NCI-H345 treated with DMSO at 0.1 percent for 48 hours (cell line): ENCODE results near the gene THAP12.
A peak's percentile ranks its signal among the peaks of the same experiment; 100 is the strongest.

Experiments
- DNase-seq: peaks from one replicate; lab custom pipeline; 2025; ENCODE audit not compliant: unreplicated experiment; lab: John Stamatoyannopoulos, UW

THAP12 gene

GRCh38 chr11:76380159-76380976, 564 bp downstream of the THAP12 start:
- no peak for DNase-seq

- DNase-seq, result no peak
Observed at GRCh38 chr11:76379807-76380158, 1.1 kb downstream of the THAP12 start.

DNA sequence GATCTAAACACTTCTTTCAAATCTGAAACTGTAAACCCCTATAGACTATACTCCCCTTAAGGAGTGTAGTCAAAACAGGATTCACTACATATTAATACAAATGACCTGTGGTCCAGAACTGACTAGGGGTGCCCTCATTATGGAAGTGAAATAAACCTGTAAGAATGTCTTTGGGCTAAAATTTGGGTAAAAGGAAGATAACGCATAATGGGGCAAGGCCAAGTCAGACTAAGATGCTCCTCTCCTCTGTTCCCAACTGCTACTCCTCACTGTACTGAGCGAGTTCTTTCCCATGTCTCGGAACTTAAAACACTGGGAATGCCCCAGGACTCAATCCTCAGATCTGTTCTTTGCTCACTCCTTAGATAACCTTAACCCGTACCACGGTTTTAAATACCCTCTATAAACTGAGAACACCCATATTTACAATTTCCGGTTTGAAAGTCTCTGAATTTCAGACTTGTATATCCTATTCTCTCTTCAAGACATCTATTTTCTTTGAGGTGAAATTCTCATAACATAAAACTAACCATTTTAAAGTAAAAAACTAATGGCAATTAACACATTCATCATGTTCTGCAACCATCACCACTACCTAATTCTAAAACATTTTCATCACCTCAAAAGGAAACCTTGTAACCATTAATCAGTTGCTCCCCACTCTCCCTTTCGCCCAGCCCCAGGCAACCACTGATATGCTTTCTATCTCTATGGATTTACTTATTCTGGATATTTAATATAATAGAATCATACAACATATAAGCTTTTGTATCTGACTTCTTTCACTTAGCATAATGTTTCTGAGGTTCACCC, 4.0 kb downstream of the THAP12 start:
- no peak for DNase-seq

DNA sequence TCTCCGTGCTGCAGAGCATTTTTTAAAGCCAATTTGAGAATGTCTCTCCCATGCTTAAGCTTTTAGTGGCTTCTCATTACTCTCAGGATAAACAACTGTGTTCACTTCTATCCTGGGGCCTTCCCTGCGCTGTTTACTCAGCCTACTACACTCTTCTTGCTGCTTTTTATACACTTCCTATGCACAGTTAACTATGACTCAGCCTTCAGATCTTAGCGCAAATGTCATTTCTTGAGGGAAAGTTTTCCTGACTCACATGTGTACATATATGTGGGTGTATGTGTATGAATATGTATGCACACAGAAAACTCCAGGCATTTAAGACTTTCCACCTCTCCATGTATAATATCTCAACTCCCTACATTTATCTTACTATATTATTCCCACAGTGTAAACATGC, 9.8 kb downstream of the THAP12 start:
- DNase-seq, result peak; percentile 23

- DNase-seq, result no peak
Observed at GRCh38 chr11:76369406-76369805, 11.5 kb downstream of the THAP12 start.

GRCh38 chr11:76368490-76368889, 12.4 kb downstream of the THAP12 start:
- no peak for DNase-seq

GRCh38 chr11:76365038-76365679, 15.8 kb downstream of the THAP12 start:
- no peak for DNase-seq

DNA sequence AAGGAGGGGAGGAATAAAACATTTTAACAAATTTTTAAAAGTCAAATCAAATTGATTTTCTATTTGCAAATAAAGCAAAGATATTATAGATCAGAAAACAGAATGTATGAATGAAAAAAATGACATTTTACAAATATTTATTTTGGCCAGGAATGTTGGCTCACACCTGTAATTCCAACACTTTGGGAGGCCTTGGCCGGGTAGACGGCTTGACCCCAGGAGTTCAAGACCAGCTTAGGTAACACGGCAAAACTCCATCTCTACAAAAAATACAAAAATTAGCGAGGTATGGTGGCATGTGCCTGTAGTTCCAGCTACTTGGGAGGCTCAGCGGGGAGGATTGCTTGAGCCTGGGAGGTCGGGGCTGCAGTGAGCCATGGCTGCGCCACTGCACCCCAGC, 18.2 kb downstream of the THAP12 start:
- no peak for DNase-seq

- DNase-seq, result no peak
Observed at GRCh38 chr11:76361776-76362175, 19.2 kb downstream of the THAP12 start.

GRCh38 chr11:76361374-76361773, 19.6 kb downstream of the THAP12 start:
- no peak for DNase-seq

DNA sequence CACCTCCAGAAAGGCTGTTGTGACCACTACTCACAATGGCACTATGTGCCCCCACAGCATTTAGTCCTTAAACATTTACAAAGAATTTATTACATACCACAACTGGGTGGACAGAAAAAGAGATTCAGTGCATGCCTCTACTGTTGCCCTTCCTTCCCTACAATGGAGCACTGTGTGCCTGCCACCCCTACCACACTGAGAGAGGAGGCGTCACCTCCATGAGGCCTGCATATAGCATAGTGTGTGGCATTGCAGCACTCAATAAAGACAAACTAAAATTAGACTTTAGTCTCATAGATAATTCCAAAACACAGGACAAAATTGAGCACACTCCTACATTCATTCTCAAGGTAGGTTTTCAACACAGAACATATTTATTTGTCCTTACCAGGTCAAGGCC, 25.8 kb downstream of the THAP12 start:
- DNase-seq, result no peak

DNA sequence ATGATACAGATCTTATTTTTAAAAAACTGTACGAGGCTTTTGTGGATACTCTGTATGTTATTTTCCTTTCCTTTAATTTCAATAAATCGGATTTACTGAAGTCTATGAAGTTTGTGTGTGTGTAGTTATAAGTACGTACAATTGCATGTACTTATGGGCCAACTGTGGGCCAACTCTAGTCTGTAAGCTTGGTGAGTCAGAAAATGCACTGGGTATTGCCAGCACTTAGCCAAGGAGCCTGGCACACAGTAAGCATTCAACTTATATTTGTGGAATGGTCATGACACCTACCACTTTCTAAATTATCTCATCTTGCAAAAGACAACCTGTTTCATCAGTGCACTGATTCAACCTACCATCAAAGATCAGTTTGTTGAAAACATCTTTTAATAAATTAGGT, 32.6 kb downstream of the THAP12 start:
- DNase-seq, result no peak

- DNase-seq, result no peak
Observed at GRCh38 chr11:76347466-76347865, 33.5 kb downstream of the THAP12 start.

GRCh38 chr11:76339221-76339620, 41.7 kb downstream of the THAP12 start:
- no peak for DNase-seq

DNA sequence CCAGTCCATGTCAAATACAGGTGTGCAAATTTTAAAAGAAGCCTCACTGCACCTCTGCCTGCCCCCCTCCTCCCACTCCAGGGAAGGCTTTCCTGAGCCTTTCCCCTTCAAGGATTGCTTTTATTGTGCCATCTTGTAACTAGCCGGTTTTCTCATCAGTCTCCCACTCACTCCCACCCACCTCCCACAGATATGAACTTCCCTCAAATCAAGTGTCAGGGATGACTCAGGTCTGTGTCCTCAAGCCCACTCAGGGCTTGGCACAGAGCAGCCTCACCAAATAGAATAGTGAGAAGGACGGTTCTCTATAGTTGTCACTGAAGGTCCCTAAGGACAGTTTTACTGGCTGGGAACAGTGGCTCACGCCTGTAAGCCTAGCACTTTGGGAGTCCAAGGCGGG, 43.0 kb downstream of the THAP12 start:
- DNase-seq, result no peak

DNA sequence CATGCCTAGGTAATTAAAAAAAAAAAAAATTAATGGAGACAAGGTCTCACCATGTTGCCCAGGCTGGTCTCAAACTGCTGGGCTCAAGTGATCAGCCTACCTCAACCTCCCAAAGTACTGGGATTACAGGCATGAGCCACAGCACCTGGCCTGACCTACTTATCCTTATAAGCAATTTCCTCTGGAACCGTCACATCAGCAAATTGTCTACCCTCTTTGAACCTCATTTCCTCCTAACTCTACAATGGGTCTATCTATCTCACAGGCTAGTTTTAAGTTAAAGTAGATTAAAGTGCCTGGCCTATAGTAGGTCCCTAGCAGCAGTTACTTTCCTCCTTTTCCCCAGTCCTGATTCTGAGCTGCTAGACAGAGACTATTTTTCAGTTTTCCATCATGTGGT, 43.5 kb downstream of the THAP12 start:
- no peak for DNase-seq

GRCh38 chr11:76336597-76336996, 44.3 kb downstream of the THAP12 start:
- DNase-seq, result no peak

GRCh38 chr11:76335842-76336241, 45.1 kb downstream of the THAP12 start:
- no peak for DNase-seq

- DNase-seq, result no peak
Observed at GRCh38 chr11:76334826-76335389, 46.0 kb downstream of the THAP12 start.

DNA sequence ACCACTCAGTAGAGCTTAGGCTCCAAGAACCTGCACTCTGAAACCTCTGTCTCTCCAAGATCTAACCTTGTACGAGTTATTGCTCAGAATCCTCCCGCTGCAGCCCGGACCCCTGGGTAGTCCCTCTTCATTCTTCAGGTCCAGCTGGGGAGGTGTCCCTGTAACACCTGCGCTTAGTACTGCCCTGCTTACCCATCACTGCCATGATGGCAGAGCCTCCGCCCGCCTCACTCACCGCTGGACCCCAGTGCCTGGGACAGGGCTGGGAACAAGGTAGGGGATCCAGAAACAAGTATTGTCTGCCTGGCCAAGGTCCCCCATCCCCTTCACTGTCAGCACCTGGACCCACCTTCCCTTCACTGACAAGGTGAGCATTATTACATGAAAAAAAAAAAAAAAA, 50.3 kb downstream of the THAP12 start:
- no peak for DNase-seq

DNA sequence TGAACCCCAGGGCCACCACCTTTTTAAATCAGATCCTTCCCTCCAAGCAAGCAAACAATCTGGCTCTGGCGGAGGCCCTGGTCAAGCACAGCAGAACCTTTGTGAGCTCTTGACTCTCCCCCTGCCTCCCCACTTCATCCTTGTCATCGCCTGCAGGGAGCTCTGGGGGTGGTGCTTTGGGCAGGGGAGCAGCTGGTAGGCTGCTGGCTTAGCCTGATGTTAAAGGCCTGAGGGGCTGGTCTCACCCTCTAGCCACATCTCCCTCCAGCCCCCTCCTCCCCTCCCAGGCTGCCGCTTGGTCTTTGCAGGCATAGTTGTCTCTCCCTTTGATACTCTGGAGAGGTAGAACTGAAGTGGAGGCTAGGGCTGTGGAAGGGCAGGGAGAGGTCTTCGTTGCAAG, 50.9 kb downstream of the THAP12 start:
- no peak for DNase-seq
